Smooth muscle cell (in vitro differentiated cells): Measurements from ENCODE around the gene ATP5F1C. TPM values are rescaled to one million over a fixed set of nuclear protein-coding genes. Genes with fewer than 3 reads are reported as not detected.

Source experiments
- DNase-seq: peaks from one replicate; lab custom pipeline; 2025; ENCODE audit not compliant: unreplicated experiment; lab: John Stamatoyannopoulos, UW
- H2AFZ ChIP-seq: fragments of 200-600 bp; sonication (generic); 2 replicates; pipeline ENCODE4 v1.6.0; 2016; ENCODE audit warnings: antibody characterized with exemption, low read depth, mild to moderate bottlenecking
- H3F3A ChIP-seq: fragments of 200-600 bp; sonication (generic); 2 replicates; pipeline ENCODE4 v1.6.0; 2017; ENCODE audit warnings: antibody characterized with exemption, low read depth
- H3K27ac ChIP-seq: fragments of 200-600 bp; sonication (generic); 2 replicates; pipeline ENCODE4 v1.5.1; 2016; ENCODE audit warnings: low read depth, mild to moderate bottlenecking
- H3K27me3 ChIP-seq: fragments of 200-600 bp; sonication (generic); 2 replicates; pipeline ENCODE4 v1.6.1; 2016; ENCODE audit warnings: low read depth, mild to moderate bottlenecking
- H3K36me3 ChIP-seq: fragments of 200-600 bp; sonication (generic); 2 replicates; pipeline ENCODE4 v1.5.1; 2016; ENCODE audit warnings: low read depth
- H3K4me1 ChIP-seq: fragments of 200-600 bp; sonication (generic); 2 replicates; pipeline ENCODE4 v1.5.1; 2016; ENCODE audit warnings: low read depth
- H3K4me2 ChIP-seq: fragments of 200-600 bp; sonication (generic); 2 replicates; pipeline ENCODE4 v1.6.0; 2016; ENCODE audit warnings: mild to moderate bottlenecking
- H3K4me3 ChIP-seq: fragments of 200-600 bp; sonication (generic); 2 replicates; pipeline ENCODE4 v1.5.1; 2016; ENCODE audit warnings: mild to moderate bottlenecking
- H3K79me2 ChIP-seq: fragments of 200-600 bp; sonication (generic); 2 replicates; pipeline ENCODE4 v1.6.0; 2016; ENCODE audit warnings: low read depth, mild to moderate bottlenecking
- H3K9ac ChIP-seq: fragments of 200-600 bp; sonication (generic); 2 replicates; pipeline ENCODE4 v1.6.0; 2016; ENCODE audit warnings: low read depth
- H3K9me3 ChIP-seq: fragments of 200-600 bp; sonication (generic); replicated peaks from 2 replicates; pipeline ENCODE4 v1.5.1; 2016; ENCODE audit warnings: low read depth
- H4K20me1 ChIP-seq: fragments of 200-600 bp; sonication (generic); 2 replicates; pipeline ENCODE4 v1.6.0; 2016; ENCODE audit warnings: low read depth
- WGBS: methylation state at CpG from one replicate; pipeline ENCODE4 v1.1.7; 2016; ENCODE audit warnings: low lambda C conversion rate; 5-methylcytosine and 5-hydroxymethylcytosine counted together
- polyA plus RNA-seq: library from polyadenylated mRNA; unstranded; fragments of >200 nt; fragmentation: Nextera tagmentation; extraction: Ambion mirVana; gene quantifications from 2 replicates; pipeline ENCODE4 v1.2.1, GENCODE V29; 2016
- total RNA-seq: library from RNA; depleted of rRNA; stranded (reverse); fragments of >200 nt; gene quantifications from 2 replicates; pipeline ENCODE4 v1.2.3, GENCODE V29; 2014
- TF ChIP-seq, protein P1 (sequence below): fragments of 200-600 bp; sonication (generic); IDR thresholded peaks from 2 replicates; pipeline ENCODE4 v1.5.1; 2017; ENCODE audit warnings: borderline replicate concordance, mild to moderate bottlenecking, antibody characterized with exemption; ENCODE audit not compliant: insufficient read depth, poor library complexity, severe bottlenecking

ATP5F1C gene
- total and polyA plus RNA-seq, 2 experiments from 2014 or later = 204 to 352 TPM

DNA sequence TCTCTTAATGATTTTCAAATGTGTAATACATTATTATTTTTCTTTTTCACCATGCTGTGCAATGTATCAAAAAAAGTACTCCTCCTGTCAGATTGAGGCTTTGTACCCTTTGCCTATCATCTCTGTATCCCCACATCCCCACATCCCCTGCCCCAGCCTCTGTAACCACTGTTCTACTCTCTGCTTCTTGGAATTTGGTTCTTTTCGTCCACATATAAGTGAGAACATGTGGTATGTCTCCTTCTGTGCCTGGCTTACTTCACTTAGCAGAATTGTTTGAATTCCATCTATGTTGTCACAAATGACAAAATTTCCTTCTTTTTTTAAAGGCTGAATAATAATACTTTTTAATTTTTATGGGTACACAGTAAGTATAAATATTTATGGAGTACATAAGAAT, 44.1 kb downstream of the ATP5F1C start:
- DNase-seq = no peak
- 23% methylated on average over 1 of the region's 1 CpG for WGBS
- Histone ChIP-seq H4K20me1 (peaks cover 30% of the 10 kb centered on the region), H2AFZ (no peak overlapping the region), H3K27ac (no peak overlapping the region), H3K4me3 (no peak overlapping the region), H3K9me3 (no peaks in the 10 kb centered on the region), H3K79me2 (peaks cover 46% of the 10 kb centered on the region), H3K4me2 (no peak overlapping the region), H3K27me3 (no peaks in the 10 kb centered on the region), H3K9ac (no peak overlapping the region), H3F3A (no peaks in the 10 kb centered on the region), H3K36me3 (no peaks in the 10 kb centered on the region), H3K4me1 (no peaks in the 10 kb centered on the region)
- TF ChIP-seq, protein P1, sequence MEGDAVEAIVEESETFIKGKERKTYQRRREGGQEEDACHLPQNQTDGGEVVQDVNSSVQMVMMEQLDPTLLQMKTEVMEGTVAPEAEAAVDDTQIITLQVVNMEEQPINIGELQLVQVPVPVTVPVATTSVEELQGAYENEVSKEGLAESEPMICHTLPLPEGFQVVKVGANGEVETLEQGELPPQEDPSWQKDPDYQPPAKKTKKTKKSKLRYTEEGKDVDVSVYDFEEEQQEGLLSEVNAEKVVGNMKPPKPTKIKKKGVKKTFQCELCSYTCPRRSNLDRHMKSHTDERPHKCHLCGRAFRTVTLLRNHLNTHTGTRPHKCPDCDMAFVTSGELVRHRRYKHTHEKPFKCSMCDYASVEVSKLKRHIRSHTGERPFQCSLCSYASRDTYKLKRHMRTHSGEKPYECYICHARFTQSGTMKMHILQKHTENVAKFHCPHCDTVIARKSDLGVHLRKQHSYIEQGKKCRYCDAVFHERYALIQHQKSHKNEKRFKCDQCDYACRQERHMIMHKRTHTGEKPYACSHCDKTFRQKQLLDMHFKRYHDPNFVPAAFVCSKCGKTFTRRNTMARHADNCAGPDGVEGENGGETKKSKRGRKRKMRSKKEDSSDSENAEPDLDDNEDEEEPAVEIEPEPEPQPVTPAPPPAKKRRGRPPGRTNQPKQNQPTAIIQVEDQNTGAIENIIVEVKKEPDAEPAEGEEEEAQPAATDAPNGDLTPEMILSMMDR = no peak

GRCh38 chr10:7833210-7833609, 45.2 kb downstream of the ATP5F1C start:
- H3K4me3 ChIP-seq = no peak overlapping the region
- no peaks in the 10 kb centered on the region for H3K36me3 ChIP-seq
- no peak overlapping the region for H3K4me2 ChIP-seq
- H3F3A ChIP-seq = no peaks in the 10 kb centered on the region
- no peak overlapping the region for H2AFZ ChIP-seq
- H3K9me3 ChIP-seq = no peaks in the 10 kb centered on the region
- no peaks in the 10 kb centered on the region for H3K4me1 ChIP-seq
- peaks cover 39% of the 10 kb centered on the region for H4K20me1 ChIP-seq
- H3K79me2 ChIP-seq = peaks cover 46% of the 10 kb centered on the region
- no peaks in the 10 kb centered on the region for H3K27me3 ChIP-seq
- H3K9ac ChIP-seq = no peak overlapping the region
- TF ChIP-seq, protein P1 = no peak
- H3K27ac ChIP-seq = no peak overlapping the region
- DNase-seq = no peak

GRCh38 chr10:7834262-7834661, 46.3 kb downstream of the ATP5F1C start:
- no peaks in the 10 kb centered on the region for H3K36me3 ChIP-seq
- no peak overlapping the region for H3K4me3 ChIP-seq
- H3K79me2 ChIP-seq = peaks cover 42% of the 10 kb centered on the region
- no peaks in the 10 kb centered on the region for H3K27me3 ChIP-seq
- TF ChIP-seq, protein P1 = no peak
- no peaks in the 10 kb centered on the region for H3F3A ChIP-seq
- H3K9me3 ChIP-seq = no peaks in the 10 kb centered on the region
- no peak for DNase-seq
- no peak overlapping the region for H3K4me2 ChIP-seq
- over 99% methylated on average over 3 of the region's 3 CpGs for WGBS
- no peak overlapping the region for H3K9ac ChIP-seq
- H4K20me1 ChIP-seq = peaks cover 43% of the 10 kb centered on the region
- H2AFZ ChIP-seq = no peak overlapping the region
- H3K27ac ChIP-seq = no peak overlapping the region
- H3K4me1 ChIP-seq = no peaks in the 10 kb centered on the region

DNA sequence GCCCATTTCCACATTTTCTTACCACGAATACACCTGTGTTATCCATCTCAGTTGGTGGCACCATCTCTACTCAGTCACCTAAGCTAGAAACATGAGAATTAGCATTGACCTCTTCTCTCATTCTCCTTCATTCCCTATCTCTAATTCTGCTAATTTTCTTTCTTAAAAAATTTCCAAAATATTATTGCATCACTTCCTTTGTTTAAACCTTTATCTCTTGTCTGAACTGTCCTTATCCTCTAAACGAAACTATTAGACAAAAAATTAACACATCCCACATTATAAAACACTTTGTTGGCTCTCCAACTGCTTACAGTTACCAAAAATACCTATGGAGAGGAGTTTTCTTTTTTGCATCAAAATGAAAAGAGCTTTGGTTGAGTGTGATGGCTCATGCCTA, 48.6 kb downstream of the ATP5F1C start:
- 97% methylated on average over 2 of the region's 2 CpGs for WGBS
- Histone ChIP-seq H3K79me2 (peaks cover 42% of the 10 kb centered on the region), H3K4me3 (no peak overlapping the region), H3K36me3 (no peaks in the 10 kb centered on the region), H4K20me1 (peaks cover 35% of the 10 kb centered on the region), H3K9ac (no peak overlapping the region), H3K27me3 (no peaks in the 10 kb centered on the region), H3K4me2 (no peak overlapping the region), H3F3A (no peaks in the 10 kb centered on the region), H3K9me3 (no peaks in the 10 kb centered on the region), H3K27ac (no peak overlapping the region), H3K4me1 (no peaks in the 10 kb centered on the region), H2AFZ (no peak overlapping the region)
- TF ChIP-seq, protein P1 = no peak
- no peak for DNase-seq
